ACHN (cell line): ENCODE data around the gene SIRT5.

ENCODE experiments used
- DNase-seq: peaks from one replicate; pipeline ENCODE4 v3.0.0-alpha.2; 2015
- in situ Hi-C: cut with HindIII; loops from 2 replicates; pipeline ENCODE4 v1.10.0; 2017; ENCODE audit warnings: low sequenced_read_pairs, low pct_ligation_motif_present, low pct_unique_long_range_greater_than_20kb

Gene SIRT5

GRCh38 chr6:13576017-13576416 is 1.6 kb downstream of the SIRT5 start:
- no peak for DNase-seq
- in situ Hi-C loops = no loop called here

DNA sequence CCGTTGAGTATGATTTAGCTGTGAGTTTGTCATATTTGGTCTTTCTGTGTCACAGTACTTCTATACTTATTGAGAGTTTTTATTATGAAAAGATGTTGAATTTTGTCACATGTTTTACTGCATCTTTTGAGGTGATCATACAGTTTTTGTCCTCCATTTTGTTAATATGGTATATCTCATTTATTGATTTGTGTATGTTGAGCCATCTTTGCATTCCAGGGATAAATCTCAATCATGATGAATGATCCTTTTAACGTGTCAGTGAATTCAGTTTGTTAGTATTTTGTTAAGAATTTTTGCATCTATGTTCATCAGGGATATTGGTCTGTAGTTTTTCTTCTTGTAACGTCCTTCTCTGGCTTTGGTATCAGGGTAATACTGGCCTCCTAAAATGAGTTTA is 3.5 kb downstream of the SIRT5 start:
- in situ Hi-C loops = no loop called here
- DNase-seq = no peak

DNA sequence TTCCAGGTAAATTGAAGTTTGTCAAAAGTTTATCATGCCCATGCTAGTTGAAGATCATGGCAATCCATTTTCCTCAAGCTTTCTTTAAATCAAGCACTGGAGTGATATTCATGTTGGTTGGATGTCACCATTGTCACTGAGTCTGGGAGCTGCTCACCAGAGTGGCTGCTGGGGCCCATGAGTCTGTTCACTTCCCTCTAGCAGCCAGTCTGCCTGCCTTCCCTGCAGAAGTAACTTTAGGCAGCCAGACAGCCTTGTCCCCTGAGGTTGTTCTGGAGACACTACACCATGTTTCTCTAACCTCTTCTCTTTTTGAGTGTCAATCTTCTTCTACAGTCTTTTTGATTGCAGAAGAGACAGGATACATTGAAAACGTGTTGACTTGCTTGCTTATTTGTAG is 5.5 kb downstream of the SIRT5 start:
- no peak for DNase-seq
- in situ Hi-C loops = no loop called here

- no peak for DNase-seq
- in situ Hi-C loops = no loop called here
Observed at GRCh38 chr6:13581700-13582229, 7.4 kb downstream of the SIRT5 start.

GRCh38 chr6:13586603-13587542 is 12.5 kb downstream of the SIRT5 start:
- no peak for DNase-seq

GRCh38 chr6:13589801-13590200 is 15.4 kb downstream of the SIRT5 start:
- in situ Hi-C loops = no loop called here
- DNase-seq = no peak

More at GRCh38 chr6:13586603-13587542, 12.5 kb downstream of the SIRT5 start:
- in situ Hi-C loops = no loop called here

GRCh38 chr6:13590574-13591153 is 16.3 kb downstream of the SIRT5 start:
- in situ Hi-C loops = no loop called here
- no peak for DNase-seq

DNA sequence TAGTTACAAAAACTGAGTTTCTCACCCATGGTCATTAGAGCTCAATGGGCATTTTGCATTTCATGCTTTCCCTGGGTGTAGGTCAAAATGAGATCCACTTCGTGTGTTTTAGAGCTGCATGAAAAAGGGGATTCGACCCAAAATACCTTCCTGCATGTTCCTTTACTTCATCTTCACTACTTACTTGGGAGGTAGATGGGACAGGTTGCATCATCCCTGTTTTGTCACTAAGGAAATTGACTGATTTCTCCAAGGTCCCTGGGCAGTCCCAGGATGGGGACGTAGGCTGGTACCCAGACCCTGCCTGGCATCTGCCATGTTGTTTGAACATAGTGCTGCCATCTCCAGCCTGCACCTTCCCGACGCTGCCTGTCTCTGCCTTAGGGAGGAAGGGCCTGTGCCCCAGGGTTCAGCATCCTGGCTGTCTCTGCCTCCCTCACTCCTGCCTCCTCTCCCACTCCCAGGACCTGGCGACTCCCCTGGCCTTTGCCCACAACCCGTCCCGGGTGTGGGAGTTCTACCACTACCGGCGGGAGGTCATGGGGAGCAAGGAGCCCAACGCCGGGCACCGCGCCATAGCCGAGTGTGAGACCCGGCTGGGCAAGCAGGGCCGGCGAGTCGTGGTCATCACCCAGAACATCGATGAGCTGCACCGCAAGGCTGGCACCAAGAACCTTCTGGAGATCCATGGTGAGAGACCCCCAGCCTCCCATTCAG is 17.0 kb downstream of the SIRT5 start:
- DNase-seq = no peak
- in situ Hi-C loops = no loop called here

DNA sequence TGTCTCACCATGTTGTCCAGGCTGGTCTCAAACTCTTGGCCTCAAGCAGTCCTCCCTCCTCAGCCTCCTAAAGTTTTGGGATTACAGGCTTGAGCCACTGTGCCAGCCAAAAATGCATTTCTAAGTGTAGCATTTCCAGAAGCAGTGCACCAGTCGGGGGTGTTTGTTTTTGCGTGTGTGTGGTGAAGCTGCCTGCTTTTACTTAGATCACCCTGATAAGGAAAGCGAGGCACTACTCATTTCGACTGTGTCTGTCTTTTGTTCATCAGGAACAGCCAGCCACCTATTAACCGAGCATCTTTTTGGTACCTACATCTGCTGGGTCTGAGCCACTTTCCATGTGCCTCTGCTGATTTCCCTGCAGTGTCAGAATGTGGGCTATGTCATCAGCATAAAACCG is 18.7 kb downstream of the SIRT5 start:
- DNase-seq = no peak
- in situ Hi-C loops = no loop called here

- DNase-seq = no peak
- in situ Hi-C loops = no loop called here
Observed at GRCh38 chr6:13593720-13594119, 19.3 kb downstream of the SIRT5 start.

GRCh38 chr6:13597073-13597472 is 22.7 kb downstream of the SIRT5 start:
- in situ Hi-C loops = no loop called here
- no peak for DNase-seq

- no peak for DNase-seq
- in situ Hi-C loops = no loop called here
Observed at GRCh38 chr6:13600036-13600435, 25.6 kb downstream of the SIRT5 start.

- in situ Hi-C loops = no loop called here
- DNase-seq = no peak
Observed at GRCh38 chr6:13604135-13604534, 29.7 kb downstream of the SIRT5 start.

- DNase-seq = no peak
- in situ Hi-C loops = no loop called here
Observed at GRCh38 chr6:13604546-13605416, 30.4 kb downstream of the SIRT5 start.

DNA sequence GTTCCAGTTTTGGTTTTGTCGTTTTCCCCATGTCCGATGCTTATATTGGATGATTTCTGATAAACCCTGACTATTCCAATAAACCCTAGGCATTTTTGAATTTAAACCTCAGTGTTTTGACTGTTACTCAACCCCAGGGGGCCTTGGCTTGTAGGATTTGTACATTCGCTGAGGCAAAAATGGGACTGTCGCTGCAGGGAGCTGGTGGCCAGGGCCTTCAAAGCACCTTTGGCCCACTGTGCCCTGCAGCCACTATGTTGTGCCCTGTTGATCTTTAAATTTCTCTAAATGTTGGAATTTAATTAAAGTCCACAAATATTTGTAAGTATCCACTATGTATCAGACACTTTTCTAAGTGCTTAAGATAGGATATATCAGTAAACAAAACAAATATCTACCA is 31.2 kb downstream of the SIRT5 start:
- no peak for DNase-seq
- in situ Hi-C loops = no loop called here

- no peak for DNase-seq
- in situ Hi-C loops = no loop called here
Observed at GRCh38 chr6:13611715-13612114, 37.3 kb downstream of the SIRT5 start.

GRCh38 chr6:13613029-13613594 is 38.7 kb downstream of the SIRT5 start:
- in situ Hi-C loops = no loop called here
- DNase-seq = no peak
